Peyer's patch (tissue), 4 donors: ENCODE results near the gene ACAT2. TPM values are rescaled to one million over a fixed set of nuclear protein-coding genes. Genes with fewer than 3 reads are reported as not detected.
"Not testable (repeated sequence)": the region's sequence is repeated elsewhere in the genome, so short reads cannot be mapped to it uniquely, and the experiment has no call there.

Source experiments
- DNase-seq, 3 donors: peaks; one replicate each; pipeline ENCODE4 v3.0.0-alpha.2; 2017 to 2019
- H3K27ac ChIP-seq, 4 donors: fragments of 200-600 bp; sonication (generic); one replicate each; pipeline ENCODE4 v1.5.1; 2016 to 2019
- H3K27me3 ChIP-seq, 2 donors: fragments of 200-600 bp; sonication (generic); one replicate each; pipeline ENCODE4 v1.5.1; 2019
- H3K36me3 ChIP-seq, 3 donors: fragments of 200-600 bp; sonication (generic); one replicate each; pipeline ENCODE4 v1.5.1; 2016 to 2019
- H3K4me1 ChIP-seq, 4 donors: fragments of 200-600 bp; sonication (generic); one replicate each; pipeline ENCODE4 v1.5.1; 2016 to 2019
- H3K4me3 ChIP-seq, 4 donors: fragments of 200-600 bp; sonication (generic); 1 replicate in 3 of 4; 2 replicates in 1 of 4; pipeline ENCODE4 v1.5.1; 2016 to 2019; ENCODE audit warnings: mild to moderate bottlenecking in 1 of 4
- H3K9me3 ChIP-seq, 4 donors: fragments of 200-600 bp; sonication (generic); one replicate each; pipeline ENCODE4 v1.5.1; 2016 to 2019; ENCODE audit warnings: mild to moderate bottlenecking in 1 of 4
- CTCF ChIP-seq, 6 experiments: fragments of 450-650 bp in 4 of 6; fragments of 200-600 bp in 2 of 6; sonication (generic) in 1 of 6; IDR thresholded peaks; one replicate each; pipeline ENCODE4 v1.5.1; 2017 to 2019; ENCODE audit warnings: antibody characterized with exemption in 6 of 6, mild to moderate bottlenecking in 3 of 6, moderate library complexity in 1 of 6
- POLR2A ChIP-seq, 2 donors: fragments of 450-650 bp; IDR thresholded peaks; one replicate each; pipeline ENCODE4 v1.5.1; 2017; ENCODE audit warnings: antibody characterized with exemption in 2 of 2, mild to moderate bottlenecking in 2 of 2, moderate library complexity in 2 of 2
- total RNA-seq, 4 donors: library from RNA; depleted of rRNA; stranded (reverse); fragments of >200 nt; gene quantifications; one replicate each; pipeline ENCODE4 v1.1.0, GENCODE V29; 2016

ACAT2 gene
- total RNA-seq, 4 donors from 2014 or later = 6.6 to 22.2 (median 16.5) TPM

- peak in 1 of 3 donors; percentile 13 for DNase-seq
- Histone ChIP-seq H3K4me3 (no peak overlapping the region), H3K4me1 (no peaks in the 10 kb centered on the region), H3K27me3 (no peaks in the 10 kb centered on the region), H3K36me3 (no peaks in the 10 kb centered on the region), H3K27ac (no peak overlapping the region), H3K9me3 (no peaks in the 10 kb centered on the region)
- TF ChIP-seq CTCF (IDR thresholded peaks at IDR 0.05) (no peak), POLR2A (IDR thresholded peaks at IDR 0.05) (no peak)
Measured at GRCh38 chr6:159813781-159814180, 51.9 kb downstream of the ACAT2 start.

GRCh38 chr6:159815410-159815809, 53.6 kb downstream of the ACAT2 start:
- Histone ChIP-seq H3K27me3 (no peaks in the 10 kb centered on the region), H3K4me3 (no peak overlapping the region), H3K4me1 (no peaks in the 10 kb centered on the region), H3K36me3 (no peaks in the 10 kb centered on the region), H3K27ac (no peak overlapping the region), H3K9me3 (no peaks in the 10 kb centered on the region)
- DNase-seq = peak in 1 of 3 donors; percentile 10
- TF ChIP-seq CTCF (IDR thresholded peaks at IDR 0.05) (no peak), POLR2A (IDR thresholded peaks at IDR 0.05) (no peak)

GRCh38 chr6:159816775-159817174, 54.9 kb downstream of the ACAT2 start:
- not testable (repeated sequence) for H3K4me1 ChIP-seq, H3K27me3 ChIP-seq, H3K9me3 ChIP-seq, H3K36me3 ChIP-seq, H3K27ac ChIP-seq, H3K4me3 ChIP-seq
- peak in 1 of 3 donors; percentile 30 for DNase-seq

GRCh38 chr6:159817951-159818739, 56.3 kb downstream of the ACAT2 start:
- peak in 1 of 3 donors; percentile 39 for DNase-seq
- no peaks in the 10 kb centered on the region for H3K4me1 ChIP-seq

GRCh38 chr6:159819098-159819497, 57.3 kb downstream of the ACAT2 start:
- TF ChIP-seq CTCF (IDR thresholded peaks at IDR 0.05) (no peak), POLR2A (IDR thresholded peaks at IDR 0.05) (no peak)
- DNase-seq = no peak
- no peaks in the 10 kb centered on the region for H3K4me1 ChIP-seq
- H3K27me3 ChIP-seq = no peaks in the 10 kb centered on the region
- H3K9me3 ChIP-seq = no peaks in the 10 kb centered on the region
- no peaks in the 10 kb centered on the region for H3K36me3 ChIP-seq
- H3K4me3 ChIP-seq = no peak overlapping the region
- H3K27ac ChIP-seq = no peak overlapping the region

More at GRCh38 chr6:159817951-159818739, 56.3 kb downstream of the ACAT2 start:
- no peak for TF ChIP-seq POLR2A (IDR thresholded peaks at IDR 0.05)
- TF ChIP-seq CTCF (IDR thresholded peaks at IDR 0.05) = no peak
- Histone ChIP-seq H3K27me3 (no peaks in the 10 kb centered on the region), H3K27ac (no peak overlapping the region), H3K4me3 (no peak overlapping the region), H3K9me3 (no peaks in the 10 kb centered on the region), H3K36me3 (no peaks in the 10 kb centered on the region)

GRCh38 chr6:159819932-159820640, 58.2 kb downstream of the ACAT2 start:
- H3K27me3 ChIP-seq = no peaks in the 10 kb centered on the region
- peak overlapping the region in 1 of 4 donors; percentile 10 for H3K4me3 ChIP-seq
- no peaks in the 10 kb centered on the region for H3K4me1 ChIP-seq
- no peak overlapping the region for H3K27ac ChIP-seq
- H3K9me3 ChIP-seq = no peaks in the 10 kb centered on the region
- peak in 2 of 3 donors; percentile 32 to 50 for DNase-seq
- TF ChIP-seq POLR2A (IDR thresholded peaks at IDR 0.05) (no peak), CTCF (IDR thresholded peaks at IDR 0.05) (no peak)
- no peaks in the 10 kb centered on the region for H3K36me3 ChIP-seq
